ENCODE results near the gene USH2A.

GRCh38 chr1:216193839-216194443 lies 229.3 kb downstream of the USH2A start:
- TF ChIP-seq EZH2 (IDR thresholded peaks at IDR 0.05; ENCODE audit: insufficient read depth, poor library complexity, severe bottlenecking) (no peak), EZH2phosphoT487 (IDR thresholded peaks at IDR 0.05; ENCODE audit: insufficient read depth, low read depth) (no peak)

Measured in GM23248 (cell line).